GM10847 (cell line): ENCODE data around the gene LILRA6.
"Not testable (repeated sequence)": the region's sequence is repeated elsewhere in the genome, so short reads cannot be mapped to it uniquely, and the experiment has no call there.

Experiments used
- POLR2A ChIP-seq: IDR thresholded peaks from 2 replicates; pipeline ENCODE4 v1.6.1; 2011; ENCODE audit not compliant: insufficient read length; ENCODE audit errors: extremely low read depth

Gene LILRA6

GRCh38 chr19:54242646-54243045, at the start of gene LILRA6:
Gene LILRA6, minus strand, starts transcription at chr19:54242790.
- TF ChIP-seq POLR2A = not testable (repeated sequence)

- TF ChIP-seq POLR2A = no peak
These were observed 44.9 kb upstream of the LILRA6 start for GRCh38 chr19:54287456-54287855.

GRCh38 chr19:54282686-54283470, 40.3 kb upstream of the LILRA6 start:
- no peak for TF ChIP-seq POLR2A

GRCh38 chr19:54281007-54281728, 38.6 kb upstream of the LILRA6 start, which contains the start of gene LILRB2:
Gene LILRB2, minus strand, starts transcription at chr19:54281110. Its CDS starts 614 bp downstream, at chr19:54280496.
- TF ChIP-seq POLR2A = no peak

GRCh38 chr19:54279406-54279962, 36.9 kb upstream of the LILRA6 start:
- TF ChIP-seq POLR2A = no peak

- no peak for TF ChIP-seq POLR2A
These were observed 33.4 kb upstream of the LILRA6 start for GRCh38 chr19:54275951-54276350.

- TF ChIP-seq POLR2A = no peak
These were observed 31.2 kb upstream of the LILRA6 start for GRCh38 chr19:54273821-54274220.

- no peak for TF ChIP-seq POLR2A
These were observed 28.5 kb upstream of the LILRA6 start for GRCh38 chr19:54271106-54271505.

- TF ChIP-seq POLR2A = no peak
These were observed 26.3 kb upstream of the LILRA6 start for GRCh38 chr19:54268936-54269335.

GRCh38 chr19:54266133-54266532, 23.5 kb upstream of the LILRA6 start:
- no peak for TF ChIP-seq POLR2A

GRCh38 chr19:54262470-54262869, 19.9 kb upstream of the LILRA6 start:
- no peak for TF ChIP-seq POLR2A

- no peak for TF ChIP-seq POLR2A
These were observed 19.5 kb upstream of the LILRA6 start for GRCh38 chr19:54262066-54262465.

GRCh38 chr19:54257116-54257480, 14.5 kb upstream of the LILRA6 start, which contains the start of gene LILRB5:
Gene LILRB5, minus strand, starts transcription at chr19:54257273. Its CDS starts 80 bp downstream, at chr19:54257193.
- TF ChIP-seq POLR2A = no peak

GRCh38 chr19:54256250-54257115, 13.9 kb upstream of the LILRA6 start:
- TF ChIP-seq POLR2A = no peak
